GM18498 (cell line): Measurements from ENCODE around the gene GAB4.
"Not testable (repeated sequence)": the region's sequence is repeated elsewhere in the genome, so short reads cannot be mapped to it uniquely, and the experiment has no call there.

Experiments used
- ATAC-seq: cut with Tn5 transposase; IDR thresholded peaks from one replicate; pipeline ENCODE4 v1.9.1; 2021; ENCODE audit warnings: mild to moderate bottlenecking, moderate library complexity; ENCODE audit not compliant: unreplicated experiment

Gene GAB4

DNA sequence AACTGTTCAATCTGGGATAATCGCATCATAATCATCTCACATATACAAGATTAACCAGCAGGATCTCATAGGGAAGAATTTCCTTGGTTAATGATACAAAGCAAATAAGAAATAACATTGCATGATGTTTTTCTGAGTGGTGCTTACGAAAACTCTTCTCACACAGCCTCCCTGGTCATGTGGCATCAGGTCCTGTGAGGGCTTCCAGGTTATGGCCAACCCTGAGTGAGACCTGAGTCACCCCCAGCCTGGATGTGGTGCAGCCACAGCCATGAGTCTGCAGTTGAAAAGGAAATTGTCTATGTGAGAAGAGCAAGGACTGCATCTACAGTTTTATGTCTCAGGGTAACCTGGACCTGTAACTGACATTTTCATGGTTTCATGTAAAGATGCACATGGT is 92.3 kb downstream of the GAB4 start:
- ATAC-seq, result no peak

DNA sequence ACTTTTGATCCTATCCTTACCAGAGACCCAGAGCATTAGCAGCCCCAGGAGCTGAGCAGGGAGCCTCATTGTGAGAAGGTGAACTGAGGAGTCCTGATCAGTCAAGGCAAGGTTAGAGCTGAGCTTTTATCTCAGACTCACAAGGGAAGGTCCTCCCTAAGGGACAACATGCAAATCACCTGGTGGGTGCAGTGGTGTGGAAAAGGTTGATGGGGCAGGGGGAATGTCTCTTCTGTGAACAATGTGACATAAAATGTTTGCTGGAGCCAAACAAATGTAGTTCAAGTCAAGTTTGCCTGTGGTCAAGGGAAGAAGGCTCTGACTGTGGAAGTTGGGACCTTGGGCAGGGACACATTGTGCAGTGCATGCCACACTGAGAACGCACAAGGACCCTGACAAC is 93.1 kb downstream of the GAB4 start:
- ATAC-seq, result not testable (repeated sequence)

DNA sequence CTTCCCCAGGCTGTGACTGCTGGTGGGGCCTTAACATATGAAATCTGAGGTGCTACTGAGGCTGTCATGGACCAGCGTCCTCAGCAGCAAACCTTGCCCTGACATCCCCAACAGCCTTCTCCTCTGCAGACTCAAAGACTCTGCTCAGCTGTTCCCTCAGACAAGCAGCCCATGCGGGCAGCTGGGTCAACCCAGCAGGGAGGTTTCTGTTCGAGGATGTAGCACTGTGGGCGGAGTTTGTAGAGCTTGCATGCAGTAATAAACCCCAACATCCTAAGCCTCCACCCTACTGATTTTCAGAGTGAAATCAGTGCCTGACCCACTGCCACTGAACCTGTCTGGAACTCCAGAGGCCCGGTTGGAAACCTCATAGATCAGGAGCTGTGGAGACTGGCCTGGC is 94.0 kb downstream of the GAB4 start:
- ATAC-seq, result no peak

DNA sequence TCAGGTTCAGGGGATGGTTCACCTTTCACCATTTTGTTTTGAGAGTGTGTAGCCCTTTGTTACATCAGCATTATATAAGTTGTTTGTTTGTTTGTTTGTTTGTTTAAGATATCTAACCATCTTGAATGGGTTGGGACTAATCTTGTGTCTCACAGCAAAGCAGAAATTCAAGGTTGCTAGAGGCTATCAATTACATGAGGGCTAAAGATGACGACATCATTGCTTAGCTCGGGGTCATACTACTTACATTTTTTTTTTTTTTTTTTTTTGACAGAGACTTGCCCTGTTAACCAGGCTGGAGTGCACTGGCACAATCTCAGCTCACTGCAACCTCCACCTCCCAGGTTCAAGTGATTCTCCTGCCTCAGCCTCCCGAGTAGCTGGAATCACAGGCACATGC is 95.7 kb downstream of the GAB4 start:
- no peak for ATAC-seq
